ENCODE results near the gene CARD18. TPM values are rescaled to one million over a fixed set of nuclear protein-coding genes. Genes with fewer than 3 reads are reported as not detected.

The CARD18 gene
- polyA plus RNA-seq, 2 of the 4 experiments (the other 2 are of a cell fraction), result not detected

DNA sequence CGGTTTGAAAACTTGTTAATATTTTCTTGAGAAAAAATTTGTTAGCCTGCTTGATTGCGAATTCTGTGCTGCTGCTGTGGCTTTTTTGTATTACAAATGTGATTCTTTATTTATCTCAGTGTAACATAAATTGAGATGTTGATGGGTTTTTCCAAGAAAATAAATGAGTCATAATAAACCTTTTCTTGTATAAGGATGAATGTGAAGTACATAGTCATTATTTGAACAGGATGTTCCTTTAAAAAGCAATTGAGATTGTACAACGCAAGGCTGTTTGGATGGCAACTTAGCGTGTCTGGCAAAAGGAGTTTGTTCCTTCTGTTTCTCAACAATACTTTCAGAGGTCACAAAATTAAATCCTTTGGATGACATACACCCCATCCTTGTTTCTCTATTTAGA, 24.6 kb upstream of the CARD18 start:
- 60% methylated on average over 4 of the region's 4 CpGs for WGBS (ENCODE audit: missing lambda C conversion rate)
- DNase-seq (ENCODE audit: low read depth in 1 of 2, low spot score in 1 of 2) (no peak), FAIRE-seq (no peak), ATAC-seq (no peak)
- Histone ChIP-seq H3K4me1 (no peaks in the 10 kb centered on the region), H3K4me3 (no peak overlapping the region), H3K9me3 (no peaks in the 10 kb centered on the region), H3K4me2 (no peak overlapping the region), H3K27ac (no peak overlapping the region)
- CTCF ChIA-PET, result no interaction called here
- POLR2A ChIA-PET, result no interaction called here
- TF ChIP-seq FOSL2 (IDR thresholded peaks at IDR 0.05), result no peak
- 0 out of 2 replicates have a peak, but pooled peaks have one; percentile 3 for TF ChIP-seq FOSL2 (CRISPR knock-in tag; IDR thresholded peaks at IDR 0.05)
- TF ChIP-seq KDM5A (IDR thresholded peaks at IDR 0.05), result no peak

DNA sequence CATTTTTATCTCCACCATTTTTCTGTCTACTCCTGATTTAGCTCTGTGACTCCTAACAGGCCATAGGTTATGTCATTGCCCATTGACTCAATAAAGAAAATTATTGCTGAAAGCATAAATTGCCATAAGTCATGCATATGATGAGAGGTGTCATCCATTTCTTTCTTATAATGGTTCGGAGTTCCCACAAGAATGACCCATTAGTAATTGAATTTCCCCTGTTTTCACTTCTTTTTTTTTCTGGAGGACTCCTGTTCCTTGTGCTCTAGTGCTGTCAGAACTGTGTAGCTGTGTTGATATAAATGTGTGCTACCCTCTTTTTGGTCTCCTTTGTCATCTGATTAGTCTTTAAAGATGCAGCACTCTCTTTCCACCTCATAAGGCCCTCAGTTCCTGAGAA, 22.9 kb upstream of the CARD18 start:
- no peaks in the 10 kb centered on the region for H3K4me1 ChIP-seq
- DNase-seq (ENCODE audit: low read depth in 1 of 2, low spot score in 1 of 2) (no peak), ATAC-seq (no peak), FAIRE-seq (no peak)
- WGBS (ENCODE audit: missing lambda C conversion rate), result 33% methylated on average over 1 of the region's 1 CpG
- H3K4me3 ChIP-seq, result no peak overlapping the region
- no peak overlapping the region for H3K27ac ChIP-seq
- CTCF ChIA-PET, result no interaction called here
- TF ChIP-seq, protein P1, sequence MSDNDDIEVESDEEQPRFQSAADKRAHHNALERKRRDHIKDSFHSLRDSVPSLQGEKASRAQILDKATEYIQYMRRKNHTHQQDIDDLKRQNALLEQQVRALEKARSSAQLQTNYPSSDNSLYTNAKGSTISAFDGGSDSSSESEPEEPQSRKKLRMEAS (IDR thresholded peaks at IDR 0.05), result no peak
- TF ChIP-seq JUNB (IDR thresholded peaks at IDR 0.05) (no peak), EHF (CRISPR knock-in tag; IDR thresholded peaks at IDR 0.05) (no peak), REST (IDR thresholded peaks at IDR 0.05) (no peak)
- no peak overlapping the region for H3K4me2 ChIP-seq
- no peaks in the 10 kb centered on the region for H3K9me3 ChIP-seq
- POLR2A ChIA-PET, result no interaction called here

GRCh38 chr11:105158436-105158835, 18.9 kb upstream of the CARD18 start:
- CTCF ChIA-PET, result interaction anchor here (0.5 kb wide), 1 partner anchor 10 kb away, joined by 3 read pairs; no protein-coding TSS in a partner anchor
- Histone ChIP-seq H3K27ac (no peak overlapping the region), H3K4me3 (no peak overlapping the region), H3K9me3 (no peaks in the 10 kb centered on the region), H3K4me1 (no peaks in the 10 kb centered on the region), H3K4me2 (no peak overlapping the region)
- POLR2A ChIA-PET, result no interaction called here
- WGBS (ENCODE audit: missing lambda C conversion rate), result 80% methylated on average over 1 of the region's 1 CpG
- TF ChIP-seq NR3C1 (IDR thresholded peaks at IDR 0.05) (no peak), EHF (CRISPR knock-in tag; IDR thresholded peaks at IDR 0.05) (no peak), NPAS2 (CRISPR knock-in tag; IDR thresholded peaks at IDR 0.05; ENCODE audit: borderline replicate concordance) (no peak), CBX8 (IDR thresholded peaks at IDR 0.05) (no peak), FOXS1 (CRISPR knock-in tag; IDR thresholded peaks at IDR 0.05) (no peak), EHMT2 (IDR thresholded peaks at IDR 0.05; ENCODE audit: low read depth) (no peak), POLR2AphosphoS2 (conservative IDR thresholded peaks at IDR 0.05; ENCODE audit: low read length) (no peak), KDM5A (IDR thresholded peaks at IDR 0.05) (no peak), ESRRA (IDR thresholded peaks at IDR 0.05; ENCODE audit: borderline replicate concordance, low read length) (no peak), ZNF302 (CRISPR knock-in tag; IDR thresholded peaks at IDR 0.05) (no peak), SREBF2 (IDR thresholded peaks at IDR 0.05) (no peak), TFCP2L1 (CRISPR knock-in tag; IDR thresholded peaks at IDR 0.05) (no peak), MAFK (IDR thresholded peaks at IDR 0.05; ENCODE audit: partially characterized antibody) (no peak), ZSCAN20 (CRISPR knock-in tag; IDR thresholded peaks at IDR 0.05) (no peak), REST (IDR thresholded peaks at IDR 0.05) (no peak), USF2 (IDR thresholded peaks at IDR 0.05) (no peak)
- TF ChIP-seq, protein P2, sequence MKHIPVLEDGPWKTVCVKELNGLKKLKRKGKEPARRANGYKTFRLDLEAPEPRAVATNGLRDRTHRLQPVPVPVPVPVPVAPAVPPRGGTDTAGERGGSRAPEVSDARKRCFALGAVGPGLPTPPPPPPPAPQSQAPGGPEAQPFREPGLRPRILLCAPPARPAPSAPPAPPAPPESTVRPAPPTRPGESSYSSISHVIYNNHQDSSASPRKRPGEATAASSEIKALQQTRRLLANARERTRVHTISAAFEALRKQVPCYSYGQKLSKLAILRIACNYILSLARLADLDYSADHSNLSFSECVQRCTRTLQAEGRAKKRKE (CRISPR knock-in tag; IDR thresholded peaks at IDR 0.05; ENCODE audit: low read depth), result no peak
- TF ChIP-seq, protein P3, sequence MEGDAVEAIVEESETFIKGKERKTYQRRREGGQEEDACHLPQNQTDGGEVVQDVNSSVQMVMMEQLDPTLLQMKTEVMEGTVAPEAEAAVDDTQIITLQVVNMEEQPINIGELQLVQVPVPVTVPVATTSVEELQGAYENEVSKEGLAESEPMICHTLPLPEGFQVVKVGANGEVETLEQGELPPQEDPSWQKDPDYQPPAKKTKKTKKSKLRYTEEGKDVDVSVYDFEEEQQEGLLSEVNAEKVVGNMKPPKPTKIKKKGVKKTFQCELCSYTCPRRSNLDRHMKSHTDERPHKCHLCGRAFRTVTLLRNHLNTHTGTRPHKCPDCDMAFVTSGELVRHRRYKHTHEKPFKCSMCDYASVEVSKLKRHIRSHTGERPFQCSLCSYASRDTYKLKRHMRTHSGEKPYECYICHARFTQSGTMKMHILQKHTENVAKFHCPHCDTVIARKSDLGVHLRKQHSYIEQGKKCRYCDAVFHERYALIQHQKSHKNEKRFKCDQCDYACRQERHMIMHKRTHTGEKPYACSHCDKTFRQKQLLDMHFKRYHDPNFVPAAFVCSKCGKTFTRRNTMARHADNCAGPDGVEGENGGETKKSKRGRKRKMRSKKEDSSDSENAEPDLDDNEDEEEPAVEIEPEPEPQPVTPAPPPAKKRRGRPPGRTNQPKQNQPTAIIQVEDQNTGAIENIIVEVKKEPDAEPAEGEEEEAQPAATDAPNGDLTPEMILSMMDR (IDR thresholded peaks at IDR 0.05), result no peak
- TF ChIP-seq, protein P4, sequence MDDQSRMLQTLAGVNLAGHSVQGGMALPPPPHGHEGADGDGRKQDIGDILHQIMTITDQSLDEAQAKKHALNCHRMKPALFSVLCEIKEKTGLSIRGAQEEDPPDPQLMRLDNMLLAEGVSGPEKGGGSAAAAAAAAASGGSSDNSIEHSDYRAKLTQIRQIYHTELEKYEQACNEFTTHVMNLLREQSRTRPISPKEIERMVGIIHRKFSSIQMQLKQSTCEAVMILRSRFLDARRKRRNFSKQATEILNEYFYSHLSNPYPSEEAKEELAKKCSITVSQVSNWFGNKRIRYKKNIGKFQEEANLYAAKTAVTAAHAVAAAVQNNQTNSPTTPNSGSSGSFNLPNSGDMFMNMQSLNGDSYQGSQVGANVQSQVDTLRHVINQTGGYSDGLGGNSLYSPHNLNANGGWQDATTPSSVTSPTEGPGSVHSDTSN (IDR thresholded peaks at IDR 0.05), result no peak
- ATAC-seq (no peak), DNase-seq (ENCODE audit: low read depth in 1 of 2, low spot score in 1 of 2) (no peak), FAIRE-seq (no peak)

Data from A549 (cell line).